NT2/D1 (cell line): Measurements from ENCODE around the gene RALGPS2.

Experiments used
- YY1 ChIP-seq: IDR thresholded peaks from 2 replicates; pipeline ENCODE4 v1.6.1; 2011; ENCODE audit not compliant: insufficient read length, insufficient read depth
- ZNF274 ChIP-seq: IDR thresholded peaks from 2 replicates; pipeline ENCODE4 v1.6.1; 2011; ENCODE audit warnings: mild to moderate bottlenecking, low read depth, low read length

DNA sequence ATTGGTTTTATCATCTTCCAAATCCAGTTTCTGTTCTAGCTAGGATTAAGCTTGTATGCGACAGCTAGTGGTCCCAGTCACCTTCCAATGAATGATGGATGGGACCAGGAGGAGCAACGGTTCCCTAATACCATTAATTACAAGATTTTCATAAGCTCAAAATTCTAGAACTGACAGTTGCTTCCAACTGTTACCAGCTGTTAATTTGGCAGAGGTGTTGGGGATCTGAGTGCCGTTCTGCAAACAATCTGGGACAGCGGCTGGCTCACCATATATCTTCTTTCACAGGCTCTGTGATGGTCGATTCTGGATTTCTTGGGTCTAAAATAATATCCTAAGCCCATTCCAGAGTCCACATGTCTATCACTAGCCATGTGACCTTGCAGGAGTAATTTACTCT, 34.5 kb upstream of the RALGPS2 start:
- TF ChIP-seq ZNF274 (no peak), YY1 (no peak)
